Liver (tissue), 3 donors: Measurements from ENCODE around the gene DUSP9.

Experiments used
- CTCF ChIP-seq: fragments of 150-350 bp; IDR thresholded peaks from 2 replicates; pipeline ENCODE4 v1.5.1; 2017; ENCODE audit warnings: improper control_type of control experiment, low read depth, low read length; ENCODE audit not compliant: missing input control
- EGR1 ChIP-seq, 2 donors: IDR thresholded peaks; 2 replicates each; pipeline ENCODE4 v1.6.1; 2016 to 2018; ENCODE audit warnings: antibody characterized with exemption in 2 of 2, low read depth in 2 of 2
- HNF4A ChIP-seq, 2 donors: conservative IDR thresholded peaks; 2 replicates each; pipeline ENCODE4 v1.6.1; 2016; ENCODE audit warnings: antibody characterized with exemption in 2 of 2, mild to moderate bottlenecking in 2 of 2
- HNF4G ChIP-seq: IDR thresholded peaks from 2 replicates; pipeline ENCODE4 v1.6.1; 2016; ENCODE audit warnings: antibody characterized with exemption
- MAX ChIP-seq: IDR thresholded peaks from 2 replicates; pipeline ENCODE4 v1.6.1; 2016; ENCODE audit warnings: antibody characterized with exemption
- RAD21 ChIP-seq, 2 donors: IDR thresholded peaks; 2 replicates each; pipeline ENCODE4 v1.6.1; 2016; ENCODE audit warnings: antibody characterized with exemption in 2 of 2, mild to moderate bottlenecking in 2 of 2
- RXRA ChIP-seq, 2 donors: IDR thresholded peaks; 2 replicates each; pipeline ENCODE4 v1.6.1; 2017 to 2018; ENCODE audit warnings: antibody characterized with exemption in 2 of 2, mild to moderate bottlenecking in 1 of 2
- SP1 ChIP-seq: IDR thresholded peaks from 2 replicates; pipeline ENCODE4 v1.6.1; 2018; ENCODE audit warnings: antibody characterized with exemption, mild to moderate bottlenecking
- TAF1 ChIP-seq: conservative IDR thresholded peaks from 2 replicates; pipeline ENCODE4 v1.6.1; 2016; ENCODE audit warnings: antibody characterized with exemption, mild to moderate bottlenecking
- YY1 ChIP-seq: IDR thresholded peaks from 2 replicates; pipeline ENCODE4 v1.6.1; 2016; ENCODE audit warnings: antibody characterized with exemption, mild to moderate bottlenecking
- TF ChIP-seq, protein P1 (sequence below): IDR thresholded peaks from 2 replicates; pipeline ENCODE4 v1.6.1; 2016; ENCODE audit warnings: antibody characterized with exemption, mild to moderate bottlenecking
- TF ChIP-seq, protein P2 (sequence below): IDR thresholded peaks from 2 replicates; pipeline ENCODE4 v1.6.1; 2016; ENCODE audit warnings: antibody characterized with exemption
- TF ChIP-seq, protein P3 (sequence below): IDR thresholded peaks from 2 replicates; pipeline ENCODE4 v1.6.1; 2016; ENCODE audit warnings: antibody characterized with exemption
- donor health status: healthy.
- donor health status: healthy.

GRCh38 chrX:153648358-153649177 is 1.6 kb downstream of the DUSP9 start:
- TF ChIP-seq CTCF, result no peak
- no peak for TF ChIP-seq MAX
- TF ChIP-seq, protein P1, sequence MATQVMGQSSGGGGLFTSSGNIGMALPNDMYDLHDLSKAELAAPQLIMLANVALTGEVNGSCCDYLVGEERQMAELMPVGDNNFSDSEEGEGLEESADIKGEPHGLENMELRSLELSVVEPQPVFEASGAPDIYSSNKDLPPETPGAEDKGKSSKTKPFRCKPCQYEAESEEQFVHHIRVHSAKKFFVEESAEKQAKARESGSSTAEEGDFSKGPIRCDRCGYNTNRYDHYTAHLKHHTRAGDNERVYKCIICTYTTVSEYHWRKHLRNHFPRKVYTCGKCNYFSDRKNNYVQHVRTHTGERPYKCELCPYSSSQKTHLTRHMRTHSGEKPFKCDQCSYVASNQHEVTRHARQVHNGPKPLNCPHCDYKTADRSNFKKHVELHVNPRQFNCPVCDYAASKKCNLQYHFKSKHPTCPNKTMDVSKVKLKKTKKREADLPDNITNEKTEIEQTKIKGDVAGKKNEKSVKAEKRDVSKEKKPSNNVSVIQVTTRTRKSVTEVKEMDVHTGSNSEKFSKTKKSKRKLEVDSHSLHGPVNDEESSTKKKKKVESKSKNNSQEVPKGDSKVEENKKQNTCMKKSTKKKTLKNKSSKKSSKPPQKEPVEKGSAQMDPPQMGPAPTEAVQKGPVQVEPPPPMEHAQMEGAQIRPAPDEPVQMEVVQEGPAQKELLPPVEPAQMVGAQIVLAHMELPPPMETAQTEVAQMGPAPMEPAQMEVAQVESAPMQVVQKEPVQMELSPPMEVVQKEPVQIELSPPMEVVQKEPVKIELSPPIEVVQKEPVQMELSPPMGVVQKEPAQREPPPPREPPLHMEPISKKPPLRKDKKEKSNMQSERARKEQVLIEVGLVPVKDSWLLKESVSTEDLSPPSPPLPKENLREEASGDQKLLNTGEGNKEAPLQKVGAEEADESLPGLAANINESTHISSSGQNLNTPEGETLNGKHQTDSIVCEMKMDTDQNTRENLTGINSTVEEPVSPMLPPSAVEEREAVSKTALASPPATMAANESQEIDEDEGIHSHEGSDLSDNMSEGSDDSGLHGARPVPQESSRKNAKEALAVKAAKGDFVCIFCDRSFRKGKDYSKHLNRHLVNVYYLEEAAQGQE, result no peak
- no peak for TF ChIP-seq HNF4A (conservative IDR thresholded peaks at IDR 0.05)
- TF ChIP-seq RAD21 (IDR thresholded peaks at IDR 0.05), result no peak
- TF ChIP-seq TAF1, result no peak
- TF ChIP-seq, protein P2, sequence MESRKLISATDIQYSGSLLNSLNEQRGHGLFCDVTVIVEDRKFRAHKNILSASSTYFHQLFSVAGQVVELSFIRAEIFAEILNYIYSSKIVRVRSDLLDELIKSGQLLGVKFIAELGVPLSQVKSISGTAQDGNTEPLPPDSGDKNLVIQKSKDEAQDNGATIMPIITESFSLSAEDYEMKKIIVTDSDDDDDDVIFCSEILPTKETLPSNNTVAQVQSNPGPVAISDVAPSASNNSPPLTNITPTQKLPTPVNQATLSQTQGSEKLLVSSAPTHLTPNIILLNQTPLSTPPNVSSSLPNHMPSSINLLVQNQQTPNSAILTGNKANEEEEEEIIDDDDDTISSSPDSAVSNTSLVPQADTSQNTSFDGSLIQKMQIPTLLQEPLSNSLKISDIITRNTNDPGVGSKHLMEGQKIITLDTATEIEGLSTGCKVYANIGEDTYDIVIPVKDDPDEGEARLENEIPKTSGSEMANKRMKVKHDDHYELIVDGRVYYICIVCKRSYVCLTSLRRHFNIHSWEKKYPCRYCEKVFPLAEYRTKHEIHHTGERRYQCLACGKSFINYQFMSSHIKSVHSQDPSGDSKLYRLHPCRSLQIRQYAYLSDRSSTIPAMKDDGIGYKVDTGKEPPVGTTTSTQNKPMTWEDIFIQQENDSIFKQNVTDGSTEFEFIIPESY, result no peak
- TF ChIP-seq EGR1 (IDR thresholded peaks at IDR 0.05; ENCODE audit: low read depth in 2 of 2), result no peak
- no peak for TF ChIP-seq SP1
- no peak for TF ChIP-seq YY1
- TF ChIP-seq RXRA (IDR thresholded peaks at IDR 0.05), result no peak
- TF ChIP-seq HNF4G, result no peak
- TF ChIP-seq, protein P3, sequence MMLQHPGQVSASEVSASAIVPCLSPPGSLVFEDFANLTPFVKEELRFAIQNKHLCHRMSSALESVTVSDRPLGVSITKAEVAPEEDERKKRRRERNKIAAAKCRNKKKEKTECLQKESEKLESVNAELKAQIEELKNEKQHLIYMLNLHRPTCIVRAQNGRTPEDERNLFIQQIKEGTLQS, result no peak
